ENCODE measurements around the gene NPAS3. TPM values are rescaled to one million over a fixed set of nuclear protein-coding genes. Genes with fewer than 3 reads are reported as not detected.

NPAS3 gene
- total and polyA plus RNA-seq, 2 of the 13 experiments (the other 11 are each of a cell fraction or from before 2014, with no cell fraction given): not detected

DNA sequence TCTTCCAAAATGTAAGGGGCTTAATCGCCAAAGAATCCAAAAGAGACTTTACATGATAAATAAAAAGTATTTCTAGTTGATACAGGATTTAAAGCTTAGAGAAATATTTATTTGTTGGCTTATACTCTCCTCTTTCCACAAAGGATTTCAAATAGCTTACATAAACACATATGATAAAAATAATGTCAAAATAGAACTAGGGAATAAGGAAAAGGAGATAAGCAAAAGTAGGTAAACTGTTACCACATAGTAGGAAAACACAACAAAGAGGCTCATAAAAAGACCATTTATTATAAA, 625.2 kb downstream of the NPAS3 start (continued):
- TF ChIP-seq NPAS2 (CRISPR knock-in tag; IDR thresholded peaks at IDR 0.05; ENCODE audit: borderline replicate concordance): no peak
- TF ChIP-seq, protein P1, sequence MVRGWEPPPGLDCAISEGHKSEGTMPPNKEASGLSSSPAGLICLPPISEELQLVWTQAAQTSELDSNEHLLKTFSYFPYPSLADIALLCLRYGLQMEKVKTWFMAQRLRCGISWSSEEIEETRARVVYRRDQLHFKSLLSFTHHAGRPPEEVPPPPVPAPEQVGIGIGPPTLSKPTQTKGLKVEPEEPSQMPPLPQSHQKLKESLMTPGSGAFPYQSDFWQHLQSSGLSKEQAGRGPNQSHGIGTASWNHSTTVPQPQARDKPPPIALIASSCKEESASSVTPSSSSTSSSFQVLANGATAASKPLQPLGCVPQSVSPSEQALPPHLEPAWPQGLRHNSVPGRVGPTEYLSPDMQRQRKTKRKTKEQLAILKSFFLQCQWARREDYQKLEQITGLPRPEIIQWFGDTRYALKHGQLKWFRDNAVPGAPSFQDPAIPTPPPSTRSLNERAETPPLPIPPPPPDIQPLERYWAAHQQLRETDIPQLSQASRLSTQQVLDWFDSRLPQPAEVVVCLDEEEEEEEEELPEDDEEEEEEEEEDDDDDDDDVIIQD (CRISPR knock-in tag; IDR thresholded peaks at IDR 0.05; ENCODE audit: low read depth): no peak
- TF ChIP-seq TOE1 (CRISPR knock-in tag; IDR thresholded peaks at IDR 0.05): no peak
- TF ChIP-seq, protein P2, sequence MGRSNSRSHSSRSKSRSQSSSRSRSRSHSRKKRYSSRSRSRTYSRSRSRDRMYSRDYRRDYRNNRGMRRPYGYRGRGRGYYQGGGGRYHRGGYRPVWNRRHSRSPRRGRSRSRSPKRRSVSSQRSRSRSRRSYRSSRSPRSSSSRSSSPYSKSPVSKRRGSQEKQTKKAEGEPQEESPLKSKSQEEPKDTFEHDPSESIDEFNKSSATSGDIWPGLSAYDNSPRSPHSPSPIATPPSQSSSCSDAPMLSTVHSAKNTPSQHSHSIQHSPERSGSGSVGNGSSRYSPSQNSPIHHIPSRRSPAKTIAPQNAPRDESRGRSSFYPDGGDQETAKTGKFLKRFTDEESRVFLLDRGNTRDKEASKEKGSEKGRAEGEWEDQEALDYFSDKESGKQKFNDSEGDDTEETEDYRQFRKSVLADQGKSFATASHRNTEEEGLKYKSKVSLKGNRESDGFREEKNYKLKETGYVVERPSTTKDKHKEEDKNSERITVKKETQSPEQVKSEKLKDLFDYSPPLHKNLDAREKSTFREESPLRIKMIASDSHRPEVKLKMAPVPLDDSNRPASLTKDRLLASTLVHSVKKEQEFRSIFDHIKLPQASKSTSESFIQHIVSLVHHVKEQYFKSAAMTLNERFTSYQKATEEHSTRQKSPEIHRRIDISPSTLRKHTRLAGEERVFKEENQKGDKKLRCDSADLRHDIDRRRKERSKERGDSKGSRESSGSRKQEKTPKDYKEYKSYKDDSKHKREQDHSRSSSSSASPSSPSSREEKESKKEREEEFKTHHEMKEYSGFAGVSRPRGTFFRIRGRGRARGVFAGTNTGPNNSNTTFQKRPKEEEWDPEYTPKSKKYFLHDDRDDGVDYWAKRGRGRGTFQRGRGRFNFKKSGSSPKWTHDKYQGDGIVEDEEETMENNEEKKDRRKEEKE (IDR thresholded peaks at IDR 0.05): no peak

DNA sequence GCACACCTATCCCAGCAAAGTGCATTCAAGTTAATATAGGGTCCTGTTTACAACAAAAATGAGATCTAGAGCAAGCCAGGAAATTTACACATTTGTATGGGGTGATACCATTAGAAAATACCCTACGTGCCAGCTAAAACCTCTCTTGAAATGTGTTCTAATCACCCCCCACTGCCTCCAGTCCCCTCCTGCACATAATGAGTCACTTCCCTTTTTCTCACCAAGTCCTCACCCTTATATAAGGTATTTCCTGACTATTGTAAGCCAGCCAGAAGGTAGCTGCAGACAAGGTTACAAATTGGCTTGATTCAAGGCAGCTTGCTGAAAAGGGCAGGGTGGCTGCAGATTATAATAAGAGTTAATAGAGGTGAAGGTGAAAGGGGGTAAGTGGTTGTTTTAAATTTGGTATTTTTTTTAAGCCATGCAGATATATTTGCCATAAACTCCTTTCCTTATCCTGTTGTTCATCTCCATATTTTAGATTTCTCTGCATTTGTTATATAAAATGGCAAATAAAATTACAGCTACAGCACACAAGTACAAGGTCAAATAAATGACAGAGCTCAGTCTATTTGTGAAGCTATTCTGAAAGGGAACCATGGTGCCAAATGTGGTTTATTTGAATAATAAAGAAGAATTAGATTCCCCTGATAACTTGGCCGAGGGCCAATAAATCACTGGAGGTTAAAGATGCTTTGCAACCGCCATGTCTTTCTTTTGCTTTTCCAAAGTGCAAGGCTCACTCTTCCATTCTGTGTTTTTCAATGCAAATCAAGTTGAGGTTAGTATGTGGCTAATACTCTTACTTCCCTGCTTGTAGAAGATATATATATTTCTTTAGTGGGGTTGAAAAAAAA, 626.3 kb downstream of the NPAS3 start:
- no peak for FAIRE-seq
- H3K4me1 ChIP-seq (ENCODE audit: insufficient read depth, low read length): peaks cover 9% of the 10 kb centered on the region
- 13% methylated on average over 3 of the region's 3 CpGs for WGBS (ENCODE audit: low lambda C conversion rate)
- H2AFZ ChIP-seq (ENCODE audit: low read length): no peak overlapping the region
- no peaks in the 10 kb centered on the region for H3K79me2 ChIP-seq (ENCODE audit: insufficient read depth, low read length)
- in situ Hi-C loops (cut with HindIII; ENCODE audit: extremely low pct_ligation_motif_present, low pct_unique_long_range_greater_than_20kb) (no loop called here), intact Hi-C loops (cut with micrococcal nuclease; ENCODE audit: unreplicated experiment) (no loop called here)
- no peak overlapping the region for H3K9ac ChIP-seq (ENCODE audit: insufficient read depth, low read depth, low read length)
- no peaks in the 10 kb centered on the region for H3K9me3 ChIP-seq (ENCODE audit: low read length)
- CTCF ChIA-PET (ENCODE audit: low intra/inter-chr PET ratio, low total read pairs): no interaction called here
- no peaks in the 10 kb centered on the region for H4K20me1 ChIP-seq (ENCODE audit: insufficient read depth, low read length)
- peak; percentile 29 for DNase-seq (ENCODE audit: low spot score)
- H3K4me3 ChIP-seq (replicated peaks in 1 of 3; ENCODE audit: insufficient read depth in 1 of 3, low read depth in 2 of 3, low read length in 3 of 3): no peak overlapping the region
- POLR2A ChIA-PET: no interaction called here
- no peak overlapping the region for H3K4me2 ChIP-seq (ENCODE audit: low read depth, low read length)
- no peaks in the 10 kb centered on the region for H3K36me3 ChIP-seq (replicated peaks in 1 of 2; ENCODE audit: control insufficient read depth in 1 of 2, insufficient read depth in 2 of 2, low read length in 2 of 2)
- no peak for ATAC-seq
- 0 out of 5 replicates have a peak, but pooled peaks cover 0 to 4% of the 10 kb centered on the region in 2 experiments for H3K27me3 ChIP-seq (ENCODE audit: control insufficient read depth in 1 of 2, insufficient read depth in 2 of 2, low read length in 2 of 2)
- no peak overlapping the region for H3K27ac ChIP-seq (ENCODE audit: extremely low read length, insufficient read depth, low read length)
- no TSS peak for BruUV-seq (replicated peaks)
- TF ChIP-seq, protein P3, sequence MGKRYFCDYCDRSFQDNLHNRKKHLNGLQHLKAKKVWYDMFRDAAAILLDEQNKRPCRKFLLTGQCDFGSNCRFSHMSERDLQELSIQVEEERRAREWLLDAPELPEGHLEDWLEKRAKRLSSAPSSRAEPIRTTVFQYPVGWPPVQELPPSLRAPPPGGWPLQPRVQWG (CRISPR knock-in tag; IDR thresholded peaks at IDR 0.05; ENCODE audit: borderline replicate concordance, low read depth): no peak
- TF ChIP-seq, protein P4, sequence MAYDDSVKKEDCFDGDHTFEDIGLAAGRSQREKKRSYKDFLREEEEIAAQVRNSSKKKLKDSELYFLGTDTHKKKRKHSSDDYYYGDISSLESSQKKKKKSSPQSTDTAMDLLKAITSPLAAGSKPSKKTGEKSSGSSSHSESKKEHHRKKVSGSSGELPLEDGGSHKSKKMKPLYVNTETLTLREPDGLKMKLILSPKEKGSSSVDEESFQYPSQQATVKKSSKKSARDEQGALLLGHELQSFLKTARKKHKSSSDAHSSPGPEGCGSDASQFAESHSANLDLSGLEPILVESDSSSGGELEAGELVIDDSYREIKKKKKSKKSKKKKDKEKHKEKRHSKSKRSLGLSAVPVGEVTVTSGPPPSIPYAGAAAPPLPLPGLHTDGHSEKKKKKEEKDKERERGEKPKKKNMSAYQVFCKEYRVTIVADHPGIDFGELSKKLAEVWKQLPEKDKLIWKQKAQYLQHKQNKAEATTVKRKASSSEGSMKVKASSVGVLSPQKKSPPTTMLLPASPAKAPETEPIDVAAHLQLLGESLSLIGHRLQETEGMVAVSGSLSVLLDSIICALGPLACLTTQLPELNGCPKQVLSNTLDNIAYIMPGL (CRISPR knock-in tag; IDR thresholded peaks at IDR 0.05; ENCODE audit: borderline replicate concordance in 1 of 2, low read depth in 1 of 2): no peak
- TF ChIP-seq ZNF33A (CRISPR knock-in tag; IDR thresholded peaks at IDR 0.05; ENCODE audit: borderline replicate concordance) (no peak), ZNF709 (CRISPR knock-in tag; IDR thresholded peaks at IDR 0.05) (no peak), ELF4 (CRISPR knock-in tag; IDR thresholded peaks at IDR 0.05; ENCODE audit: borderline replicate concordance) (no peak), YEATS2 (CRISPR knock-in tag; IDR thresholded peaks at IDR 0.05; ENCODE audit: borderline replicate concordance) (no peak), SP140L (CRISPR knock-in tag; IDR thresholded peaks at IDR 0.05; ENCODE audit: borderline replicate concordance) (no peak), CEBPB (IDR thresholded peaks at IDR 0.05; ENCODE audit: borderline replicate concordance, low read depth, low read length) (no peak), ZNF747 (CRISPR knock-in tag; IDR thresholded peaks at IDR 0.05; ENCODE audit: borderline replicate concordance) (no peak), ZNF773 (CRISPR knock-in tag; IDR thresholded peaks at IDR 0.05; ENCODE audit: borderline replicate concordance) (no peak), KDM4B (CRISPR knock-in tag; IDR thresholded peaks at IDR 0.05) (no peak)

All from HepG2 (cell line).